ENCODE results near the gene PLXNA2. TPM values are rescaled to one million over a fixed set of nuclear protein-coding genes. Genes with fewer than 3 reads are reported as not detected.

PLXNA2 gene
- total RNA-seq, 1 experiment from 2014 or later, result 0.89 TPM

GRCh38 chr1:208237241-208237640, 6.9 kb downstream of the PLXNA2 start:
- H3K27ac ChIP-seq (ENCODE audit: low read depth, low read length), result no peak overlapping the region
- no peak for ATAC-seq
- RAD21 ChIA-PET (ENCODE audit: low non-redundant PET in 1 of 2, low total read pairs in 2 of 2, uncharacterized antibody in 2 of 2, unreplicated experiment in 2 of 2), result no interaction called here
- H3K4me2 ChIP-seq (ENCODE audit: low read length), result no peak overlapping the region
- H3K9ac ChIP-seq (ENCODE audit: low read length), result no peak overlapping the region
- H3K4me3 ChIP-seq (replicated peaks in 1 of 2; ENCODE audit: low read depth in 1 of 2, low read length in 2 of 2), result no peak overlapping the region
- no peaks in the 10 kb centered on the region for H3K36me3 ChIP-seq (ENCODE audit: control insufficient read depth in 1 of 2, insufficient read depth in 2 of 2, low read length in 2 of 2)
- no peak for DNase-seq (ENCODE audit: low read depth, low spot score)
- BruUV-seq (replicated peaks), result no TSS peak
- no peak overlapping the region for H2AFZ ChIP-seq (ENCODE audit: low read depth, low read length, poor library complexity, severe bottlenecking)
- peaks cover 45% of the 10 kb centered on the region for H3K27me3 ChIP-seq (ENCODE audit: insufficient read depth, low read length)
- no peaks in the 10 kb centered on the region for H3K9me3 ChIP-seq (ENCODE audit: control insufficient read depth in 1 of 2, insufficient read depth in 1 of 2, low read depth in 1 of 2, low read length in 2 of 2)
- POLR2A ChIA-PET, result no interaction called here
- intact Hi-C loops (cut with micrococcal nuclease), result loop anchor here (10.0 kb wide), 1 partner anchor 352 kb away; no protein-coding TSS in a partner anchor
- H4K20me1 ChIP-seq (ENCODE audit: insufficient read depth), result no peaks in the 10 kb centered on the region
- no peaks in the 10 kb centered on the region for H3K4me1 ChIP-seq (ENCODE audit: control insufficient read depth in 1 of 2, insufficient read depth in 2 of 2, low read length in 2 of 2)
- no peaks in the 10 kb centered on the region for H3K9me2 ChIP-seq (ENCODE audit: insufficient read depth)
- CTCF ChIA-PET, result interaction anchor here (1.0 to 2.1 kb wide), 3 partner anchors 105 to 240 kb away, joined by 3 to 6 read pairs (median 3); no protein-coding TSS in a partner anchor
- no peaks in the 10 kb centered on the region for H3K79me2 ChIP-seq (ENCODE audit: insufficient read depth, low read length)
- TF ChIP-seq RAD21 (IDR thresholded peaks at IDR 0.05; ENCODE audit: low read depth) (no peak), ZBTB33 (IDR thresholded peaks at IDR 0.05; ENCODE audit: extremely low read depth, insufficient replicate concordance, low read length) (no peak), EZH2phosphoT487 (IDR thresholded peaks at IDR 0.05; ENCODE audit: borderline replicate concordance) (no peak), REST (IDR thresholded peaks at IDR 0.05; ENCODE audit: low read depth) (no peak), CTCF (IDR thresholded peaks at IDR 0.05 in 2 of 3, conservative IDR thresholded peaks at IDR 0.05 in 1 of 3; ENCODE audit: borderline replicate concordance in 1 of 3, insufficient read depth in 1 of 3, low read depth in 2 of 3, low read length in 2 of 3) (no peak), JUND (IDR thresholded peaks at IDR 0.05) (no peak), TCF7L2 (IDR thresholded peaks at IDR 0.05; ENCODE audit: borderline replicate concordance, extremely low read depth, insufficient read depth, insufficient read length) (no peak)

Data from HCT116 (cell line).